SJCRH30 (cell line): ENCODE results near the gene DACT2. TPM values are rescaled to one million over a fixed set of nuclear protein-coding genes. Genes with fewer than 3 reads are reported as not detected.
"Not testable (repeated sequence)": the region's sequence is repeated elsewhere in the genome, so short reads cannot be mapped to it uniquely, and the experiment has no call there.

Experiments
- DNase-seq, 2 experiments: peaks; one replicate each; pipeline ENCODE4 v3.0.0-alpha.2; 2015 to 2020
- H3K27ac ChIP-seq: fragments of 250-450 bp; sonication (Bioruptor Pico); 2 replicates; pipeline ENCODE4 v1.5.1; 2020; ENCODE audit warnings: mild to moderate bottlenecking, moderate library complexity
- H3K27me3 ChIP-seq: fragments of 250-450 bp; sonication (Bioruptor Pico); 2 replicates; pipeline ENCODE4 v1.5.1; 2020; ENCODE audit warnings: mild to moderate bottlenecking, moderate library complexity
- H3K36me3 ChIP-seq: fragments of 250-450 bp; sonication (Bioruptor Pico); 2 replicates; pipeline ENCODE4 v1.5.1; 2020; ENCODE audit warnings: mild to moderate bottlenecking, moderate library complexity
- H3K4me1 ChIP-seq: fragments of 250-450 bp; sonication (Bioruptor Pico); 2 replicates; pipeline ENCODE4 v1.5.1; 2020; ENCODE audit warnings: mild to moderate bottlenecking, moderate library complexity
- H3K4me3 ChIP-seq: fragments of 250-450 bp; sonication (Bioruptor Pico); 2 replicates; pipeline ENCODE4 v1.5.1; 2020; ENCODE audit warnings: mild to moderate bottlenecking, moderate library complexity
- H3K9me3 ChIP-seq: fragments of 250-450 bp; sonication (Bioruptor Pico); replicated peaks from 2 replicates; pipeline ENCODE4 v1.5.1; 2020; ENCODE audit warnings: mild to moderate bottlenecking, moderate library complexity
- total RNA-seq: library from RNA; depleted of rRNA; stranded (reverse); fragments of >200 nt; shearing (Covaris generic); gene quantifications from 2 replicates; pipeline ENCODE4 v1.2.3, GENCODE V29; 2014

The DACT2 gene
- total RNA-seq, 1 experiment from 2014 or later: not detected

DNA sequence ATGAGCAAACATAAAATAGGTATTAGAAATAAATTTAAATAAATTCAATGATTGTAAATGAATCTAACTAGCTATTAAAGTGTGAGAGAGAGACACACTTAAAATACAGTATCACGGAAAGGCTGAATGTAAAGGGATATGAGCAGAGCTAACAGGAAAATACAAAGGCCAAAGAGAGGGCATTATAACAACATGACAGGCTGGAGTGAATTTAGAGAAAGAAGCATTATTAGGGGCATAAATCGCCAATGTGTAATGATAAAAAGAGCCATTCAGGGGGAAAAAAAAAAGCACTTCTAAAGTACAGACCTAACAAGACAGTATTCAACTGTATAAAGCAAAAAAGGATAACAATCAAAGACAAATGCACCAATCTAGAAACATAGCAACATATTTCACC lies 28.1 kb downstream of the DACT2 start:
- no peak overlapping the region for H3K27ac ChIP-seq

DNA sequence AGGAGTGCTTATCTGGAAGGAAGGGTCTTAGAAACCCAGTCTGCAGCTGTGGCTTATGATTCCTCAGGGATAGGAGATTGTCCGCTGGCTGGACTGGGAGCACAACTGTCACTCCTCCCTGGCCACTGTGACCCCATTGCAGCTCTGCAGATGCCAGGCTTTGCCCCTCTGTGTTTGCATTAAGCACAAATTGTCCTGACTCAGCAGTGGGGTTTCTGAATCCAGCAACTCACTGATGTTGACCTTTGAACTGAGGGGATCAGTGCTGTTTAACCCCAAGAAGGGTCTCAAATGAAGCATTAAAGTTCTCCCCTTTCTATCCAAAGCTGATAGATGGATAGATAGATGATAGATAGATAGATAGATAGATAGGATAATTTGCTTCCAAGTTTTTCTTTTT lies 29.5 kb downstream of the DACT2 start:
- peaks cover 13% of the 10 kb centered on the region for H3K27me3 ChIP-seq
- no peaks in the 10 kb centered on the region for H3K4me1 ChIP-seq
- H3K27ac ChIP-seq: no peak overlapping the region
- no peaks in the 10 kb centered on the region for H3K36me3 ChIP-seq
- DNase-seq: no peak
- no peak overlapping the region for H3K4me3 ChIP-seq
- H3K9me3 ChIP-seq: no peaks in the 10 kb centered on the region

More for the DNA sequence above, 28.1 kb downstream of the DACT2 start:
- no peak for DNase-seq
- H3K4me3 ChIP-seq: no peak overlapping the region
- no peaks in the 10 kb centered on the region for H3K9me3 ChIP-seq
- H3K36me3 ChIP-seq: no peaks in the 10 kb centered on the region
- H3K4me1 ChIP-seq: no peaks in the 10 kb centered on the region
- peaks cover 13% of the 10 kb centered on the region for H3K27me3 ChIP-seq

DNA sequence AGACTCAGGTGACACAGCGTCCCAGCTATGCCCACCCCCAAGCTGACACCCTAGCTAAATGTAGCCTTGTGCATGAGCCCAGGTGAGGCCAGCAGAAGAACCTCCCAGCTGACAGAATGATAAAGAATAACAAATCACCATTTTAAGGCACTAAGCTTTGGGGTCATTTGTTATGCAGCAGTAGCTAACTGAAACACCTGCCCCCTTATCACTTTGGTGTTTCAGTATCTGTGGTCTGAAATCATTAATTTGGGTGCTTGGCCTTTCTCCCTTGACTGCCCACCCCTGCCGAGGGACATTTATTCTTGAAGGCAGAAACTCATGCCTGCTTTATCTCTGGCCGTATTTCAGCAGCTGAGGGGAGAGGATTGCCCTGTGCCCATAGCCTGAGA lies 30.0 kb downstream of the DACT2 start:
- Histone ChIP-seq H3K4me1 (no peaks in the 10 kb centered on the region), H3K27me3 (peaks cover 8% of the 10 kb centered on the region), H3K4me3 (no peak overlapping the region), H3K36me3 (no peaks in the 10 kb centered on the region), H3K27ac (no peak overlapping the region), H3K9me3 (no peaks in the 10 kb centered on the region)
- no peak for DNase-seq

DNA sequence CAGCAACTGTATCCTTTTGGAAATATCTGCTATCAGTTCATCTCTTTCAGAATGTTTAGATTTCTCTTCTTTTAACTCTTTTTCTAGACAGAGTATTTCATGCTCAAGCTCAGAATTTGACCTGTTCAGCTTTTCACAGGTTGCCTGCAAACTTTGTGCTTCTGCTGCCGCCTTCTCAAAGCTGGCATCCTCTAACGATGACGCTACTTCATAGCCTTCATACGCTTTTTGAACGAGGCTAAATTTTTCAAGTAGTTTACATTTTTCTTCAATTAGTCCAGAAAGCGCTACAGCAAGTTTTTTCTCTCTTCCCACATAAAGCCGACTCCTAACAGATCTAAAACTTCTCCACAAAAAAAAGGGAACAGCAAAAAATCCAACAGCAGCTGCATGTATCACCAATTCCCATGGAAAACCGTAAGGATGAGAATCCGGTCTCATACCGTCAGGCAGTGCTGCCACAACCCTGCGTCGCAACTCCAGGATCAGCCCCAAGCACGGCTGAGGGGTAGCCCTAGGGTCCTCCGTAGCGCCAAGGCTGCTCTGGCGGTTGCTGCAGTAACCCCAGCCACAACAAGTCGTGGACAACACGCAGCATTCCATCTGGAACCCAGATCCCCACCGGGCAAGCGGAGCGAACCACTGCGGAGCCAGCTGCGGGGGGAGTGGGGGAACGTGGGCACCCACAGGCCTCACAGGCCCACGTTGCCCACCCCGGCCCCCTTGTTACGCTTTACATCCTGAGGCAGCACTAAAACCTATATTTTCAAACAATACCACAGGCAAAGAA lies 30.6 kb downstream of the DACT2 start:
- no peaks in the 10 kb centered on the region for H3K9me3 ChIP-seq
- H3K27me3 ChIP-seq: peaks cover 7% of the 10 kb centered on the region; the same call in 1 of the 2 replicates
- no peak overlapping the region for H3K4me3 ChIP-seq
- DNase-seq: no peak
- H3K27ac ChIP-seq: no peak overlapping the region
- no peaks in the 10 kb centered on the region for H3K4me1 ChIP-seq
- no peaks in the 10 kb centered on the region for H3K36me3 ChIP-seq

DNA sequence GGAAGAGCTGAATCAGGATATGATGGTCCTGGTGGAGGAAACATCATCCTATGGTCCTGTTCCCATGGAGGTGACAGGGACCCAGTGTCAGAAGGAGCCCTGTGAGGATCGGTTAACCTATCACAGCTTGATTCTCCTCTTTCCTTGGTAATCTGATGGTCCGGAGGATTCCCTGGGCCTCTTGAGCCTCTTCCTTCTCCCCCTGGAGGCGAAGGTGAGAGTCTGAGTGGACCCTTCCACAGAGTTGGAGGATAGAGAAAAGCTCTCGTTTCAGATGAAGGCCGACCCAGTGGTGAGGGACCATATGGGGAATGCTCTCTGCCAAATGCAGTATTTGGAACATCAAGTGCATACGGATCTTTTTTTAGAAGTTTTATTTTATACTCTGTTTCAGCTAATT lies 32.1 kb downstream of the DACT2 start:
- H3K9me3 ChIP-seq, H3K27ac ChIP-seq, DNase-seq: not testable (repeated sequence)

DNA sequence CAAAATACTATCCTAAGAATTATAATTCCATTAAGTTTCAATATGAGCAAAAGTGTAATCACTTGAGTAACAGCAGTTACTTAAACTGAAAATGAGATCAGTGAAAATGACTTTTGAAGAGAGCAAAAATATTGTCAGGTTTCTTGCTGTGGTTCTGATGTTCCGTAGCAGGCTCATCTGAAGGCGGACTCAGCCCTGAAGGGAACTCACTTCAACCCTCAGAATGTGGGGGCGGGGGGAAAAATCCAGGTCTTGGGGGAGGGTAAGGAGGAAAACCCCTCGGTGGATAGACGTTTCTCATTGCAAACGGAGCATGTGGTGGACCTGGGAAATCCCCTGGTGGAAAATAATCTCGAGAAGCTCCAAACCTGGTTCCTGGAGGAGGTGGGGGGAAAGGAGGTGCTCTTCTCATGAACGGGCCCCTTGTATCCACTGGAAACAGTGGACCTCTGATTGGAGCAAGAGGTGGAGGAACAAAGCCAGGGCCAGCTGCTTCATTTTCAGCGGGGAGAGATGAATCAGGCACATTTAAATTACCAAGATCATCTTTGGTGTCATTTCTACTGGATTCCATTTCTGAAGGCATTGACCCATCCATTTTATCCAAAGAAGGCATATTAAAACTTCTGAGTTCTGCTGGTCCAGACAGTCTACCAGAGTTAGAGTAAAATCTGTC lies 32.7 kb downstream of the DACT2 start:
- H3K4me3 ChIP-seq, H3K27me3 ChIP-seq, H3K27ac ChIP-seq, H3K9me3 ChIP-seq, H3K4me1 ChIP-seq, DNase-seq, H3K36me3 ChIP-seq: not testable (repeated sequence)

More for the DNA sequence above, 32.1 kb downstream of the DACT2 start:
- not testable (repeated sequence) for H3K4me1 ChIP-seq, H3K4me3 ChIP-seq, H3K36me3 ChIP-seq, H3K27me3 ChIP-seq

DNA sequence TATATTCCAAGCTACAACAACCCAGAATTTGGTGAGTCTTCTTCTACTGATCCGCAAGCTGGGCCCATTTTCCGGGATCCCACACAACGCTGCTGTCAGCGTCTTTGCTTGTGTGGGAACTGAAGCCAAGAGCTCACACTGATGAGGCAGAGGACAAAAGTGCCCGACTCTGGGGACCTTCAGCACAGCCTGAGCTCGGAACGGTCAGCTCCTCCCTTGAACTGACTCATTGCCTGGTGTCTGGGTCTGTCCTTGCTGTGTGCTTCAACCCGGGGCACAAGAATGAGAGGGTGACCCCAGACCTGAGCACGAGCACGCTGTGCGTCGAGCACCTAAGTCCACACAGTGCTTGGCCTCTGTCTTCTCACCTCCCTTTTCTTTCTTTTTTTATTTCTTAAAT lies 33.5 kb downstream of the DACT2 start:
- DNase-seq: no peak
- Histone ChIP-seq H3K4me3 (no peak overlapping the region), H3K4me1 (no peaks in the 10 kb centered on the region), H3K27me3 (no peaks in the 10 kb centered on the region; the same call in 1 of the 2 replicates), H3K36me3 (no peaks in the 10 kb centered on the region), H3K27ac (no peak overlapping the region), H3K9me3 (no peaks in the 10 kb centered on the region)

DNA sequence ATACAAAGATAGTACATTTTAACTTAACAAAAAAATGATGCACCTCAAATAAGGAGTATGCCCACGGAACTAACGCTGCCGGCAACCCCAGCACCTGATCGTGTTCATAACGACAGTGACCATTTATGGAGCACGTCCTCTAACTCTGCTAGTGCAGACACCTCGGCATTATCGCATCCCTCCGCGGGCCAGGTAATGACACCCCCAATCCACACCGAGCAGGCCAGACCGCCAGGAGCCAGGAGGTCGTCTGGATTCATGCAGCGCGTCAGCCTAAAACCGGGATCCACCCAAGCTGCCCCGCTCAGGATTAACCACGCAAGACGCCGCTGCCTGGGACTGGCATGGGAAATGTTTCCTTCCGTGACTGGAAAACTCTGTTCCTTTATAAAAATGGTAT lies 34.1 kb downstream of the DACT2 start:
- DNase-seq: no peak
- Histone ChIP-seq H3K36me3 (no peaks in the 10 kb centered on the region), H3K4me1 (no peaks in the 10 kb centered on the region), H3K27ac (no peak overlapping the region), H3K4me3 (no peak overlapping the region), H3K9me3 (no peaks in the 10 kb centered on the region), H3K27me3 (peaks cover 2% of the 10 kb centered on the region; the same call in 1 of the 2 replicates)

DNA sequence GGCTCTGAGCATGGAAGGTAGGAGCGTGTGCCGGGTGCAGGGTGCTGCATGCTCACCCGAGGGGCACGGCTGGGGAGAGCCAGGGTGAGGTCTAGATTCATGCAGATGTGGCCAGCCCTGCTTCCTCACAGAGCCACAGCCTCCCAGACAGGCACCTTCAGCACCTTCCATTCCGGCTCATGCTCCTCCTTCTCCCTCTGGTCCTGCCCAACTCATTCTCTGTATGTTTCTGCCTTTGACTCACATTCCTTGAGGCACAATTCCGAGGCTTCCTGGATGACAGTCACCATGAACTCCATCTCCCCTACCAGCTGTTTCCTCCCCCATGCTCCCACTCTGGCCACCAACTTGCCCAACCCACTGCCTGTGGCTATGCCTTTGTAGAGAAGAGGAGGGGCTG lies 35.4 kb downstream of the DACT2 start:
- no peak overlapping the region for H3K27ac ChIP-seq
- peaks cover 7% of the 10 kb centered on the region; the same call in 1 of the 2 replicates for H3K27me3 ChIP-seq
- DNase-seq: no peak
- H3K9me3 ChIP-seq: no peaks in the 10 kb centered on the region
- H3K4me3 ChIP-seq: no peak overlapping the region
- no peaks in the 10 kb centered on the region for H3K36me3 ChIP-seq
- no peaks in the 10 kb centered on the region for H3K4me1 ChIP-seq

DNA sequence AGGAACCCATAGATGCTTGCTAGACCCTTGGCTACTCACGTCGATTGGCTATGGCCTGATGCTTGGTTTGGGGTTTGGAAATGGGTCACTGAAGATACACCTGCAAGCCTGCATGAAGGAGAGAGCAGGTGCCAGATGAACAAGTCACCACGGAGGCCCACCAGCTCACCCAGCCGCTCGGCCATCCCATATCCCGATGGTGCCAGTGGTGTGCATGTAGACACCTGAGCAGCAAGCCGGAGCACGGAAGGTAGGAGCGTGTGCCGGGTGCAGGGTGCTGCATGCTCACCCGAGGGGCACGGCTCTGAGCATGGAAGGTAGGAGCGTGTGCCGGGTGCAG lies 35.9 kb downstream of the DACT2 start:
- Histone ChIP-seq H3K4me1 (no peaks in the 10 kb centered on the region), H3K27me3 (peaks cover 7% of the 10 kb centered on the region; the same call in 1 of the 2 replicates), H3K27ac (no peak overlapping the region), H3K4me3 (no peak overlapping the region), H3K9me3 (no peaks in the 10 kb centered on the region), H3K36me3 (no peaks in the 10 kb centered on the region)
- no peak for DNase-seq

DNA sequence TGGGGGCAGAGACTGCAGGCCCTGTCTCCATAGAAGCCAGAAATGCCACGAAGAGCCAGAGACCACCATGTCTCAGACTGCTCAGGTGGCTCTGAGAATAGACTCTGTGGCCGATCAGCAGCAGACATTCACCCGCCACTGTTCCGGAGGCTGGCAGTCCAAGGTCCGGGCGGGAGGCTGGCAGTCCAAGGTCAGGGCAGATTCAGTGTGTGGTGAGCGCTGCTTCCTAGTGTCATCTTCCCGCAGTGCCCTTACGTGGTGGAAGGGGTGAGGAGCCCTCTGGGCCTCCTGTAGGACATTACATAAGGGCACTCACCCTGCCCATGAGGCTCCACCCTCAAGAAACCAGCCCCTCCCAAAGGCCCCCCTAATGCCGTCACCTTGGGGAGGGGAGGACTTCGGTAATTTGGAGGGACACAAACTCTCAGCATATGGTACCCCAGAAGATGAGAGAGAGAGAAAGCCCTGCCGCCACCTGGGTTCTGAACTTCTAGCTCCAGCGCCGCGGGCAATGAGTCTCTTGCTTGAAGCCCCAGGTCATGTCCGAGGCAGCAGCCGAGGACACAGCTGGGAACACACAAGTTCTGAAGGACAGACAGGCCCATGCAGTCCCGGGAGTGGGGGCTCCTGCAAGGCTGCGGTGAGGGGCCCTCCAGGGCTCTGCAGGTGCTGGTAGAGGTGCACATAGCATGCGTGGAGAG lies 36.4 kb downstream of the DACT2 start:
- H3K27ac ChIP-seq: no peak overlapping the region
- no peak for DNase-seq
- no peak overlapping the region for H3K4me3 ChIP-seq
- peaks cover 7% of the 10 kb centered on the region; the same call in 1 of the 2 replicates for H3K27me3 ChIP-seq
- H3K9me3 ChIP-seq: no peaks in the 10 kb centered on the region
- H3K4me1 ChIP-seq: no peaks in the 10 kb centered on the region
- no peaks in the 10 kb centered on the region for H3K36me3 ChIP-seq

DNA sequence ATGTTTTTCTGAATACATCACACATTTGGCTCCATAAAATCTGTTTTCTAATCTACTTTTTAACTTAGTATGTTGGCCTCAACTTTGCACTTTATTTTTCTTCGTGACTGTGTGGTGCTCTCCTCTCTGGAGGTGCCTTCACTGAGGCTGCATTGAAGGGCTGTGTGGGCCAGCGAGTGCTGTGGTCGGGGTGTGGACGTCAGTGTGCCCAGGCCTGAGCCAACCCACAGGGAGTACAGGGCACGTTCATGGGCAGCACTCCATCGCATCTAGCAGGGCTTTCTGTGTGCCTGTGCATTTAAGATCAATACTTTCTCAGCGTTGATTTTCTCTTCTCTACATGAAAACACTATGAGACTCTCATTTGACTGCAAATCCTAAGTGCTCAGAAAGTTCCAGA lies 37.8 kb downstream of the DACT2 start:
- no peaks in the 10 kb centered on the region for H3K4me1 ChIP-seq
- no peaks in the 10 kb centered on the region for H3K9me3 ChIP-seq
- peaks cover 7% of the 10 kb centered on the region; the same call in 1 of the 2 replicates for H3K27me3 ChIP-seq
- no peak overlapping the region for H3K4me3 ChIP-seq
- no peak overlapping the region for H3K27ac ChIP-seq
- H3K36me3 ChIP-seq: no peaks in the 10 kb centered on the region
- no peak for DNase-seq

DNA sequence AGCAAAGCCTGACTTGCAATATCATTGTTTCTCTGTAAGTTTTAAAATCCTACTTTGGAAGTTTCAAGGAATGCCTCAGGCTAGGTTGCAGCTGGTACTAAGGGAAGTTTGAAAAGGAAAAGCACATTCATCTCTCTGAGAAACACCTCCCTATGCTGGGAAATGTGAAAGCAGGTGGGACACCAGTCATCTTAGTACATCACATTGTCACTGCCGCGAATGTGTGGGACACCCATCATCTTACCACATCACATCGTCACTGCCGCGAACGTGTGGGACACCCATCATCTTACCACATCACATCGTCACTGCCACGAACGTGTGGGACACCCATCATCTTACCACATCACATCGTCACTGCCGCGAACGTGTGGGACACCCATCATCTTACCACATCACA lies 38.3 kb downstream of the DACT2 start:
- not testable (repeated sequence) for DNase-seq

DNA sequence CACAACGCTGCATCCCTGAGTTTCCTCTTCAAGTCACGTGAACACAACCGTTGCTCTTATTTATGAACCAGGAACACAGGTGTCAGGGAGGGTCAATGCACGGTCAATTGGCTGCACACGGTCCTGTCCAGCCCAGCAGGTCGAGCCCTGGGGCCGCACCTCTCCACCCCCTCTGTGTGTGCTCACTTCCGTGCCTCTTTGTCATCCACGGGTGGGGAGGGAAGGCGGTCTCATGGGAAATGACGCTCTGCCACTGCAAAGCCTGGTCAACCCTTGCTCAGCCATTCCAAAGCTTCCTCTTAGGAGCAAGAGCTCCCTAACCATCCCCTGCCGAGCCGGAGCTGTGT lies 38.7 kb downstream of the DACT2 start:
- Histone ChIP-seq H3K4me3 (no peak overlapping the region), H3K36me3 (no peaks in the 10 kb centered on the region), H3K4me1 (no peaks in the 10 kb centered on the region), H3K9me3 (no peaks in the 10 kb centered on the region), H3K27ac (no peak overlapping the region), H3K27me3 (peaks cover 7% of the 10 kb centered on the region; the same call in 1 of the 2 replicates)
- no peak for DNase-seq

More for the DNA sequence above, 38.3 kb downstream of the DACT2 start:
- H3K27me3 ChIP-seq, H3K9me3 ChIP-seq, H3K4me1 ChIP-seq, H3K4me3 ChIP-seq, H3K27ac ChIP-seq, H3K36me3 ChIP-seq: not testable (repeated sequence)
